GM18520 (cell line): Measurements from ENCODE around the gene CRIM1.

Source experiments
- ATAC-seq: cut with Tn5 transposase; IDR thresholded peaks from one replicate; pipeline ENCODE4 v1.9.1; 2021; ENCODE audit not compliant: unreplicated experiment

CRIM1 gene

GRCh38 chr2:36371070-36371874, 15.7 kb downstream of the CRIM1 start:
- ATAC-seq = no peak

DNA sequence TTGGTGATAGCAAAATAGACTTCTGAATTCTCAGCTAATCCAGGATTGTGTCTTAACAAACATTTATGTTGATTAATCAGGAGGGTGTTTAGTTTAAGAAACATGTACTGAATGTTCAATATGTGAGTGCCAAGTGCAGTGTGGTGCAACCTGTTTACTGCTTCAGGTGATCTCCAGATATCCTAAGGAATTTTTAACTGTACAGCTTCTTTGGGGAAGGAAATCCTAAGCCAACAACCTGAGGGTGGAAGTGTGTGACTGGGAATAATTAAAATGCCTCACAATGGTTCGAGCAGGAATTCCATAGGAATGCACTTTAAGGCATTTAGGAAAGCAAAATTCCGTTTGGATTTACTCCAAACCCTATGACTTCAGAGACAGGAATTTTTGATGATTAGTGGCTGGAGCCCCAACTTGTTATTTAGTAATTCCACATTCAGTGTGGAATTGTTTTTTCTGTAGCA, 16.4 kb downstream of the CRIM1 start:
- ATAC-seq = no peak

DNA sequence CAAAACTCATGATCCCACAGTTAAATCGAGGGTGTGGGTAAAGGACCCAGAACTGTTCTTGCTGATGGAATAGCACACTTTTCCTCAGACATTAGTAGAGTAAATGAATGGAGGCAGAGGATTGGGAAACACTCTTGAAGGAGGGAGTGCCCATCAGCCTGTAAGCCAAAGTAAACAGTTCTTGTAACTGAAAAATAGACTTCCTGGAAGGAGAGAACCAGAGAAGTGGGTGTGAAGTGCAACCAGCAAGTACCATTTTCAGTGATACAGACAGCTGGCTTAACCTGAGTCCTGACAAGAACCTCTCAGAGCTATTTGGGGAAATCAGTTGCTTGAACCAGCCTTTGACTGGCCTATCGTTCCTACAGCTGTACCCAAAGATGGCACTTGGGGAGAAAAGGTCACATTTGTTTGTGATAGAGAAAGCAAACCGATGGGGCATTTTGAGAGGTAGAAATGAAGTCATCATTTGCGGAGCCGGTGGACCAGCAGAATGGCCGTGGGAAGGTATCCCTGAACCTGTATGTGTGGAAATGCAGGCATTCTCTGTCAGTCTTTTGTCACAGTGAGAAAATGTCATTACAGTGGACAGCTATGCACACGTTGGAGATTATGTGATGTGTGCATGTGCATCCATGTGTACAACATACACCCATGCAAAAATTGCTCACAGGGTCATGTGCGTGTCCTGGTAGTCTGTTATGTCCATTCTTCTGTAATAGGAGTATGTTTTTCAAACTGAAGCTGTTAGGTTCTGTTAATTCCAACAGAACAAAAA, 17.8 kb downstream of the CRIM1 start:
- ATAC-seq = no peak

DNA sequence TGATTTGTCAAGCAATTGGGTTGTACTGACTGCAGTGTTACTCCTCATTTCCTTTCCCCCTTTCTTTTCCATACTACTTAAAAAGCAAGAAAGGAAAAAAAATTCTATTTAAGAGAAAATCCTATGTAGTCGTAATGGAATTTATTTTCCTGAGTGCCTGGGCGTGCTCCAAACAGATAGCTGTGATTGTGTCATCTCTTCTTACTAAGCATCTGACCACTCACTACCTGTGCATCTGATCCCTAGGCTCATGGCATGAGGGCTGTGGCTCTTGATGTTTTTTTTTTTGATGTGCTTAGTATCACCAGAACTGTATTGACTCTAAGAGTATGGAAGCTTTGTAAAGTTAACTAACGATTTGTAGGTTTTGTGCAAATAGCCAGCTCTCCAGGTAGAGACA, 19.0 kb downstream of the CRIM1 start:
- no peak for ATAC-seq

GRCh38 chr2:36376319-36376765, 20.8 kb downstream of the CRIM1 start:
- no peak for ATAC-seq

- no peak for ATAC-seq
Observed at GRCh38 chr2:36376992-36377738, 21.6 kb downstream of the CRIM1 start.

- ATAC-seq = no peak
Observed at GRCh38 chr2:36379710-36380448, 24.3 kb downstream of the CRIM1 start.

DNA sequence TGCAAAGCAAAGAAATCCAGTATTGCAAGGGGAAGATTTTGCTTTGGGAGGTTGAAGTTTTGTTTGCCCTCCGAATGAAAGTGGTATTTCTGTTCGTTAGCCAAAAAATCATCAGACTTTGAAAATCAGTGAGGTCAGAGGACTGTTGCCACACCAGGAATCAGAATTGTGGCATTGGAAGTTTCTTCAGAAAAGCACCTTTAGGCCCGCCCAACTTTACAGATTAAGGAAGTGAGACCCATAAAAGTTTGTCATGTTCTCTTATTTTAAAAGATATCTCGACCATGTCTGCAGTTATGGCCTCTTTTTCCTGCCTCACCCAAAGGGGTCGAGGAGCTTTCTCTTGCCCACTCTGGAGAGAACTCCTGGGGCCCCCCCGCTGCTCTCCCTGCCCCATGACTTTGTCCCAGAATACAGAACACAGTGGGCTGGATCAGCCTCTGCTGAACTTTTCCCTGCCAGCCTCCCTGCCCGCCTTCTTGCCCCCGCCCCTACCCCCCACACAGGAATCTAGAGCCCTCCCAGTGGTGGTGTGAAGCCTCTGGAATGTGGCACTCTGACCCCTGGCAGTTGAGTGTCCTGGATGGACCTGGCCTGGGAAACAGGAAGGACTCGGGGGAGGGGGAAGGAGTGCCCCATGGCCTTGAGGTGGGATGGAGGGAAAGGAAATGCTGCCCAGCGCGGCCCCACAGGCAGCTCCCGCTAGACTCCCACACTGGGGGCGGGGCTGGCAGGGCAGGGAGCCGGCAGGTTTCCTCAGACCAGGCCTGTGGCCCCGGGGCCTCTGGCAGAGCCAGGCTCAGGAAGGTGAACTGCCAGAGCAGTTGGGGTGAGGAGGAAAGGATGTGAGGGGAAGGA, 25.3 kb downstream of the CRIM1 start:
- no peak for ATAC-seq

DNA sequence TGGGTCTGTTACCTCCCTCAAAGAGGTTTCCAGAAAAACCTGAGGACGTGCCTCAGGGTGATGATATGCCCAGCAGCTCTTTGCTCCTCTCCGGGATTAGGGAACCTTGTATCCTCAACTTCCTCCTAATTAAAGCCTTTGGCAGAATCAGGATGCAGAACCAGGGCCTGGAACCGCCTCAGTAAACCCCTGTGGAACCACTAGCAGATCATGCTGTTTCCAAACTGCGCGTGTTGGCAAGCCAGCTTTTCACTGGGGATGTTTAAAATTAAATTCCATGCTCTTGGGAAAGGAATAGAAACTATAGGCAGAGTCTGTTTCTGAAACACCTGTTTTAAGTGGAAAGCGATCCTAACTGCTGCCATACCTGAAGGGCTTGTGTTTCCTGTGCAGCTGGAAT, 26.4 kb downstream of the CRIM1 start:
- ATAC-seq = no peak

GRCh38 chr2:36382472-36382871, 26.9 kb downstream of the CRIM1 start:
- no peak for ATAC-seq

GRCh38 chr2:36383726-36384125, 28.1 kb downstream of the CRIM1 start:
- no peak for ATAC-seq

DNA sequence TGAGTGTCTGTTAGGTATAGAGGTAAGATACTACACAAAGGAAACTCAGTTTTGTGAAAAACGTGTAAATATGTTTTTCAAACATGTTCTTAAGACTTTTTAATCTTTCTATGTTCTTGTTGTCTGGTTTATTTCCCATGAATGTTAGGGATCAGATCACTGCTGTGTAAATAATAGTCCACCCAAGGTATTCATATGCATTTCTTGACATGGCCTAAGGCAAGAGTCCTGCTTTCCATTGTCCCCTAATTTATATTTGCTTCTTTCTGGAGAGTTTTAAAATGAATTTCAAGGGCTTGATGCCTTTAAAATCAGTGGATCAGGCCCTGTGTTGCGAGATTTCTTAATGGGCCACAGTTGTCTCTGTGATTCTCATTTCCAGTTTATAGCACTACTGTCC, 28.9 kb downstream of the CRIM1 start:
- ATAC-seq = no peak

- ATAC-seq = no peak
Observed at GRCh38 chr2:36385603-36386002, 30.0 kb downstream of the CRIM1 start.

- ATAC-seq = no peak
Observed at GRCh38 chr2:36387258-36387916, 31.8 kb downstream of the CRIM1 start.

GRCh38 chr2:36388472-36388871, 32.9 kb downstream of the CRIM1 start:
- no peak for ATAC-seq

GRCh38 chr2:36389091-36389564, 33.5 kb downstream of the CRIM1 start:
- no peak for ATAC-seq

GRCh38 chr2:36389577-36389976, 34.0 kb downstream of the CRIM1 start:
- ATAC-seq = no peak

DNA sequence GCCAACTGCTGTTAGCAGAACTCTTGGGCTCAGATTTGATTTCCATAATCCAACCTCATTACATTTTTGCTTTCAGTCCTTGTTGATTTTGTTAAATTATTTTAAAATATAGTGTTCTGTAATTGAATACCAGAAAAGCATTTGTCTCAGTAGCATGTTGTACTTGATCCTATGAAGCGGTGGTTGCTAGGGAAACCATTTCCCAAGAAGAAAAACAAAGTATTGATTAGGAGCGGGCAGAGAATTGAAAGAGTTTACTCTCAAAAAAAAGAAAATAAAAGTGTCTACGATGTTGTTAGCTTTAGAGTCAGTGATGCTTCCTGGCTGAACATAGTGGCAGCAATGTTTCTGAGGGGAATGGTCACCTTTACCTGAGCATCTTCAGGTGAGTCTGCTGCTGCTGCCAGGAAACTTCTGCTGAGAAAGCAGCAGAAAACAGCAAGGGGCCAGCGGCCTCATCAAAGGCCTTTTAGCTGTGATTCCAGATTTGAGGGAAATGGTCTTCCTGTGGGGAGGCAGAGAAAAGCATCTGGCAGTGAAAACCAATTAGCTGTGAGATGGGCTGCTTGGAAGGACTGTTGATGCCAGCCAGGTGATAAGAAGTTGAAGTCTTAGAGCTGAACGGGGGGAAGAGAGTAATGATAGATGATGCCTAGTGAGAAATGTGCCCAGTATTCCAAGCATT, 37.1 kb downstream of the CRIM1 start:
- ATAC-seq = no peak
